Ectodermal cell (in vitro differentiated cells): ENCODE data around the gene CHD9.

Experiments
- H3K27ac ChIP-seq: 2 replicates; pipeline ENCODE4 v1.7.0; 2013; ENCODE audit warnings: mild to moderate bottlenecking, low read depth, low read length; ENCODE audit not compliant: insufficient read depth, poor library complexity, severe bottlenecking
- H3K27me3 ChIP-seq: 2 replicates; pipeline ENCODE4 v1.7.0; 2013; ENCODE audit warnings: mild to moderate bottlenecking, low read length; ENCODE audit not compliant: insufficient read depth, control insufficient read depth, poor library complexity, severe bottlenecking
- H3K36me3 ChIP-seq: one replicate; pipeline ENCODE4 v1.7.0; 2013; ENCODE audit warnings: low read length; ENCODE audit not compliant: control insufficient read depth, insufficient read depth
- H3K4me1 ChIP-seq: one replicate; pipeline ENCODE4 v1.7.0; 2013; ENCODE audit warnings: low read length; ENCODE audit not compliant: control insufficient read depth, insufficient read depth
- H3K4me3 ChIP-seq: 2 replicates; pipeline ENCODE4 v1.7.0; 2013; ENCODE audit warnings: low read depth, low read length, control low read depth; ENCODE audit not compliant: insufficient read depth
- H3K9me3 ChIP-seq: 2 replicates; pipeline ENCODE4 v1.7.0; 2013; ENCODE audit warnings: mild to moderate bottlenecking, low read length, moderate library complexity; ENCODE audit not compliant: control insufficient read depth
- WGBS, 2 experiments: methylation state at CpG; one replicate each; pipeline ENCODE4 v1.1.7; 2013; ENCODE audit warnings: missing lambda C conversion rate in 2 of 2; 5-methylcytosine and 5-hydroxymethylcytosine counted together

The CHD9 gene

DNA sequence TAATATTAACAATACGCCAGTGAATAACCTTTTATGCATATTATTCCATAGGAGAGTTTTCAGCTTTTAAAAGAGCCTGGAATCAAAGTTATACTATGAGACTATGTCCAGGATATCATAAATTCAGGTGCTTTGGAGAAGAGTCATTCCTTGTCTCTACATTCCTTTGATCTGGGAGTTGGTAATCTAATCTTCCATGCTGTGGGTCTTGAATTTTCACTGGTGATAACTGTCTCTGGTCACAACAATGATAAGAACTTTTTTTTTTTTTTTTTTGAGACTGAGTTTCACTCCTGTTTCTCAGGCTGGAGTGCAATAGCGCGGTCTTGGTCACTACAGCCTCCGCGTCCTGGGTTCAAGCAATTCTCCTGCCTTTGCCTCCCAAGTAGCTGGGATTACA lies 50.8 kb downstream of the CHD9 start:
- H3K27ac ChIP-seq: no peak overlapping the region
- H3K4me3 ChIP-seq: no peak overlapping the region
- H3K9me3 ChIP-seq: no peaks in the 10 kb centered on the region
- WGBS, 2 experiments: 96 to 97% methylated on average over 5 of the region's 5 CpGs
- H3K4me1 ChIP-seq: no peaks in the 10 kb centered on the region
- H3K27me3 ChIP-seq: no peaks in the 10 kb centered on the region
- no peaks in the 10 kb centered on the region for H3K36me3 ChIP-seq

DNA sequence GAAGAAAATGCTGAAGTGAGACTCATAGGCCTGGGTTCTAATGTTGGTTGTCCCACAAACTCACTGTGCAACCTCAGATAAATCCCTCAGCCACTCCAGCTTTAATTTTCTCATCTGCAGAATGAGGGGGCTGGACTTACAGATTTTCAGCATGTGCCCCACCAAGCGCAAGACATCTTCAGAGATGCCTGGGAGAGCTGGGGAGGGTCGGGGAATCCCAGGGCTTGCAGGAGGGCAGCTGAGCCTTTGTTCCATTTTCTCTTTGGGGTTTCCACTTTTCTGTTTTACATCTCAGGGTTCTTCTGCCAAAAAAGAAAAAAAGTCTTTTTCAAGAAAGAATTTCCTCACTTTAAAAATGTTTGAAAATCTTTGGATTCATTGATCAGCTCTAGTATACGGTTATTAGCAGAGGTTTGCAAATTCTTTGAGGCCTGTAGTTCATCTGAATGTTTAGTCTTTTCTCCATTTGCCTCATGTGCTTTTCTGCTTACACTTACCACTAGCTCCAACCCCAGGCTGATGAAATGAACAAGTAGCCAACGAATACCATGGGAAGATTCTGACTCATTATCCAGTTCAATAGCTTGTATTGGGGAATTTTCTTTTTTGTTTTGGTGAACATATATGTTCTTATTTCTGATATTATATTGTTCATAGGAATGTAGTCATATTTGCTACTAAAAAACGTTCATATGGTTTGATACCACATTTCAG lies 56.4 kb downstream of the CHD9 start:
- Histone ChIP-seq H3K4me1 (peaks cover 10% of the 10 kb centered on the region), H3K4me3 (no peak overlapping the region), H3K27me3 (no peaks in the 10 kb centered on the region), H3K9me3 (no peaks in the 10 kb centered on the region), H3K27ac (no peak overlapping the region), H3K36me3 (no peaks in the 10 kb centered on the region)
- WGBS, 2 experiments: 74 to 76% methylated on average over 4 to 5 of the region's 5 CpGs

DNA sequence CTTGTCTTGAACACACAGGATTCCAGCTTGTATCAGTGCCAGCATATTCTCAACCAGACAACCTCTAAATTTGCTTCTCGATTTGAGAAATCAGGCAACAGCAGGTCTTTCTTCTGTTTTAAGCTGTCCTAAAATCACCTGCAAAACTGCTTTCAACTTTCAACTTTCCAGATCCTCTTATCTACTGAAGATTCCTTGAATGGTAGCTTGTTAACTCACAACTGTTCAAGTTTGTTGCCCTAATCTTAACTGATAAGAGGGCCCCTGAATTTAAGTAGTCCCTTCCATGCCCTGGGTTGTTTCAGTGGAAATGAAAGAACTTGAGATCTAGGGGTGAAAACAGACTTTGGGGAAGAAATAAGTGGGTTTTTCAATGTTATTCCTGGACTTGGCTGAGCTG lies 57.2 kb downstream of the CHD9 start:
- Histone ChIP-seq H3K27me3 (no peaks in the 10 kb centered on the region), H3K36me3 (no peaks in the 10 kb centered on the region), H3K4me3 (no peak overlapping the region), H3K9me3 (no peaks in the 10 kb centered on the region), H3K27ac (no peak overlapping the region), H3K4me1 (peaks cover 10% of the 10 kb centered on the region)
- 88 to 91% methylated on average over 1 of the region's 1 CpG for WGBS, 2 experiments

DNA sequence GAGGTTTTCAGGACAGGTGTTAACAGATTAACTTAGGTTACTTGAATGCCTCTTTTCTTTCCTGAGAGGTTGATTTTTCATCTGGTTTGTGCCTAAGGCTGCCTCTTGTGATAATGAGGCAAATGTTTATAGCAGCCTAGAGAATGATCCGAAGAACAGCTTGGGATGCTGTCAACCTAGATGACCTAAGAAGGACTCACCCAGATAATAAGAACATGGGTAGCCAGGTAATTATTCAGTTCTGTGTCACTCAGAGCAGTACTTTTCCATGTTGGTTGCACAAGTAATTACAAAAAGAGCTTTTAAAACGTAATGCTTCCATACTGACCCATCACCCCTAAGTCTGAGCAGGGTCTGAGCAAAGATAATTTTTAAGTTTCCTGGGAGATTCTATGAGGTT lies 60.3 kb downstream of the CHD9 start:
- Histone ChIP-seq H3K27me3 (no peaks in the 10 kb centered on the region), H3K9me3 (no peaks in the 10 kb centered on the region), H3K4me3 (no peak overlapping the region), H3K27ac (no peak overlapping the region), H3K36me3 (no peaks in the 10 kb centered on the region), H3K4me1 (peaks cover 10% of the 10 kb centered on the region)
- 89 to 97% methylated on average over 1 to 2 of the region's 2 CpGs for WGBS, 2 experiments

DNA sequence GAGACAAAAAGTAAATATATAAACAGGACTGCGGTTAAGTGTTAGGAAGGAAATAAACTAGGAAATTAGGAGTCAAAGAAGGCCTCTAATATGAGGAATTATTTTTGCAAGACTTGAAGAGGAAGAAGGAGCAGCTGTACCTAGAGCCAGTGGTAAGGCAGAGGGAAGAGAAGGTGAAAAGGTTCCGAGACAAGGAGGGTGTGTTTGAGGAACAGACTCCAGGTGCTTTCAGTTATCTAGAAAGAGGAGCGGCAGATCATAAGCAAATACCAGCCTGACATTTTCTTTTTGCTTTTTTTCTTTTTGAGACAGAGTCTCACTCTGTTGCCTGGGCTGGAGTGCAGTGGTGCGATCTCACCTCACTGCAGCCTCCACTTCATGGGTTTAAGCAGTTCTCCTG lies 61.0 kb downstream of the CHD9 start:
- no peaks in the 10 kb centered on the region for H3K27me3 ChIP-seq
- no peak overlapping the region for H3K27ac ChIP-seq
- H3K36me3 ChIP-seq: no peaks in the 10 kb centered on the region
- peaks cover 10% of the 10 kb centered on the region for H3K4me1 ChIP-seq
- H3K9me3 ChIP-seq: no peaks in the 10 kb centered on the region
- 92 to 96% methylated on average over 4 of the region's 4 CpGs for WGBS, 2 experiments
- no peak overlapping the region for H3K4me3 ChIP-seq

DNA sequence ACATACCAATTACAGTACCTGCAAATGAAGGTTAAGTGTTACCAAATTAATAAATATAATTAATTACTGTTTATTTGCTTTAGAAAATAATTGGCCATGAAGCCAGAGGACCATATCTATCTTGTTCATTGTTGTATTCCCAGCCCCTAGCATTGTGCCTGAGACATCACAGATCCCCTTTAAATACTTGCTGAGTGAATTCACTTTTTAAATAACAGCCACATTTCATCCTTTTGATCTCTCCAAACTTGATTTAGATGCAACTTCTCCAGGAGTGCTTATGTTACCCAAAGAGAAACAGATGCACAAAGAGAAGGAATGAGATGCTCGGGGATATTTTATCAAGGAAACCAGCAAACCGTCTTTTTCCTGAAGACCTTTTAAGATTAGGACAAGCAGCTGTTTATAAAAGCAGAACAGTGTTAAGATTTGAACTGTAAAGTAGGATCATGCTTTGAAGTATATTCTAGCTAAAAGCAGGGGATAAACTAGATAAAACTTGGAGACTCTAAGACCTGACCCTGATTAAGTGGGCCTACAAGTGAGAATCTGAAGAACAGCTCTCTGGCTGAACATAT lies 66.3 kb downstream of the CHD9 start:
- H3K4me1 ChIP-seq: no peaks in the 10 kb centered on the region
- no peaks in the 10 kb centered on the region for H3K36me3 ChIP-seq
- H3K27ac ChIP-seq: no peak overlapping the region
- H3K27me3 ChIP-seq: no peaks in the 10 kb centered on the region
- no peaks in the 10 kb centered on the region for H3K9me3 ChIP-seq
- 88 to 90% methylated on average over 2 of the region's 2 CpGs for WGBS, 2 experiments
- H3K4me3 ChIP-seq: no peak overlapping the region

DNA sequence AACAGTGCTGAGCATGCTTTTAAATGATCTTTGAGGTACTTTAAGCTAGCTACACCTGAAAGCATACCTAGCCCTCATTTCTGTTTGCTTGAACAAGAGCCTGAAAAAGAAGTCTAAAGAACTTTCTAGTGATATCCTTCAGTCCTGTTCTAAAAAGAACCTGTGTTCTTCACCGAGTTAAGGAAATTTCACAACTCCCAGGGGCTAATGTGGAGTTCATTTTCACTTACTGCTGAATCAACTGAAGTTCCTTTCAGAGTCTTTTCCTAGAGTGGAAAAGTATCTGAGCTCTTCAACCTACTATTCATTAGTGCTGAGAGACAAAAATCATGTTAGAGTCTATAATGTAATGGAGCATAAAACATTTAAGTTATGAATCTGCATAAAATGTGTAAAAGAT lies 66.9 kb downstream of the CHD9 start:
- Histone ChIP-seq H3K4me3 (no peak overlapping the region), H3K36me3 (no peaks in the 10 kb centered on the region), H3K4me1 (no peaks in the 10 kb centered on the region), H3K9me3 (no peaks in the 10 kb centered on the region), H3K27me3 (no peaks in the 10 kb centered on the region), H3K27ac (no peak overlapping the region)
- 80 to 91% methylated on average over 1 of the region's 1 CpG for WGBS, 2 experiments

DNA sequence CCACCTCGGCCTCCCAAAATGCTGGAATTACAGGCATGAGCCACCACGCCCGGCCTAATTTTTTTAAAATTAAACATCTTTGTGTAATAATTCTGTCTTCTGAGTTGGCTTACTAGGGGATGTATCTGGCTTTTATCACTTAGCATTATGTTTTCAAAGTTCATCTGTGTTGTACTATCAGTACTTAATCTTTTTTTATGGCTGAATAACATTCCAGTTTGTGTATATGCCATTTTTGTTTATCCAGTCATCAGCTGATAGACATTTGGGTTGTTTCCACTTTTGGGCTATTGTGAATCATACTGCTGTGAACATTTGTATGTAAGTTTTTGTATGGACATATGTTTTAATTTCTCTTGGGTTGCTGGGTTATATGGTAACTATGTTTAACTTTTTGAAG lies 69.0 kb downstream of the CHD9 start:
- H3K4me1 ChIP-seq: no peaks in the 10 kb centered on the region
- H3K9me3 ChIP-seq: no peaks in the 10 kb centered on the region
- no peak overlapping the region for H3K4me3 ChIP-seq
- no peaks in the 10 kb centered on the region for H3K36me3 ChIP-seq
- H3K27me3 ChIP-seq: no peaks in the 10 kb centered on the region
- H3K27ac ChIP-seq: no peak overlapping the region
- 94 to 98% methylated on average over 3 of the region's 3 CpGs for WGBS, 2 experiments

DNA sequence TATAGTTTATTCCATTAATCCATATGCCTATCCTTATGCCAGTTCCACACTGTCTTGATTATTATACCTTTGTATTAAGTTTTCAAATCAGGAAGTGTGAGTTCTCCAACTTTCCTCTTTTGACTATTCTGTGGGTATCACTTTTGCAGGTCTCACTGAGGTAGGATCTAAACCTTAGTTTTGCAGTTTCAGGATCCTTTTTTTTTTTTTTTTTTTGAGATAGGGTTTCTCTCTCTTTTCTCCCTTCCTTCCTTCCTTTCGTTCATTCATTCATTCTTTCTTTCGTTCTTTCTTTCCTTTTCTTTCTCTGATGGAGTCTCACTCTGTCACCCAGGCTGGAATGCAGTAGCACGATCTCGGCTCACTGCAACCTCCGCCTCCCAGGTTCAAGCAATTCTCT lies 71.6 kb downstream of the CHD9 start:
- Histone ChIP-seq H3K27ac (no peak overlapping the region), H3K36me3 (no peaks in the 10 kb centered on the region), H3K9me3 (no peaks in the 10 kb centered on the region), H3K4me1 (peaks cover 5% of the 10 kb centered on the region), H3K4me3 (no peak overlapping the region), H3K27me3 (no peaks in the 10 kb centered on the region)
- 93 to 94% methylated on average over 5 of the region's 5 CpGs for WGBS, 2 experiments

DNA sequence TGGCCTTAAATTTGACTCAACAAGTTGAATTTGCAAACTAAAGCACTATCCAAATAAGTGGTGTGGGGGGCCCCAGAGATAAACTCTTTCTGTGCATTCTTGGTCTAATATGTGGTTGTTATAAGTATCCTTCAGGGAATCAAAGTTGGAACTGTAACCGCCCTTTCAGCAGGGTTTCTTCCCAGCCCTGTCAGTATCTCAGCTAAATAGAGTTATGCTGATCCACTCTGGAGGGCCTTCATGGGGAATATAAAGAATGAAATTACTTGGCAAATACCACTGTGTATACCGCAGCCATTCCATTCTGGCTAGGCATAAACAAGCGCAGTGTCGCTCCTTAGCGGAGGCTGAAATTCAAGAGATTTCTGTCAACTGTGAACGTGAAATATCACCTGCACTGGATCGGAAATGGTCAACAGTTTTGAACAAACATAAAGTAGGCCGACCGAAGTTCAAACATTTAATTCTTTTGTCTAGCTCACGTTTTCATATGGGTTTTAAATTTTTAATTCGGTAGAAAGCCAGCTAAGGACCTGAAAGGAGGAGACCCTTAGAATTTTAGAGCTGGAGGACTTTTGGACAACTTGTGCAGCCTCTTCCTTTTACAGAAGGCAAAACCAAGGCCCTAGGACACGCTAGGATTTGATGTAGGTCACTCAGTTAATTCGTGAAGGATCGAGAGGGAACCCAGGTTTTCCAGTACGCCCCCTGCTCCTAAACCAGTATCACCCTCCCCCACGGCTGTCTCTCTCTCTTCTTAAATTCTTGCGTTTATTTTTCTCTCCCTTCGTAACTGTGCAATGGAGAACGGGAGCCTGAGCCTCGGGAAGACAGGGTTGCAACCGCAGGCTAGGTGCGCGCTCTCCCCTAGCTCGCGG lies 74.7 kb downstream of the CHD9 start:
- Histone ChIP-seq H3K4me1 (peaks cover 5% of the 10 kb centered on the region), H3K27ac (peak overlapping the region; percentile 62), H3K4me3 (peak overlapping the region; percentile 71), H3K27me3 (no peaks in the 10 kb centered on the region), H3K36me3 (no peaks in the 10 kb centered on the region), H3K9me3 (no peaks in the 10 kb centered on the region)
- 39 to 40% methylated on average over 25 of the region's 25 CpGs for WGBS, 2 experiments
